Right lobe of liver (tissue), 6 donors: ENCODE data around the gene TPO. TPM values are rescaled to one million over a fixed set of nuclear protein-coding genes. Genes with fewer than 3 reads are reported as not detected.

Source experiments
- ATAC-seq, 4 donors: fragments of 200-7000 bp; cut with Tn5 transposase; one replicate each; pipeline ENCODE4 v1.9.1; 2020; ENCODE audit warnings: mild to moderate bottlenecking in 4 of 4, moderate library complexity in 4 of 4
- DNase-seq, 3 donors: peaks; one replicate each; pipeline ENCODE4 v3.0.0-alpha.2; 2020
- H3K27ac ChIP-seq, 3 donors: fragments of 200-600 bp; one replicate each; pipeline ENCODE4 v1.8.0; 2022
- H3K27me3 ChIP-seq, 2 donors: fragments of 200-600 bp; one replicate each; pipeline ENCODE4 v1.8.0; 2022
- H3K36me3 ChIP-seq, 4 donors: fragments of 200-600 bp; sonication (generic) in 1 of 4; one replicate each; pipeline versions ENCODE4 v1.5.1 to v1.8.0; 2017 to 2022; ENCODE audit warnings: control low read depth in 1 of 4
- H3K4me1 ChIP-seq, 4 donors: fragments of 200-600 bp; sonication (generic) in 1 of 4; one replicate each; pipeline versions ENCODE4 v1.5.1 to v1.8.0; 2017 to 2022; ENCODE audit warnings: control low read depth in 1 of 4
- H3K4me3 ChIP-seq, 3 donors: fragments of 200-600 bp; one replicate each; pipeline ENCODE4 v1.8.0; 2022
- H3K9me3 ChIP-seq, 4 donors: fragments of 200-600 bp; sonication (generic) in 1 of 4; one replicate each; pipeline versions ENCODE4 v1.5.1 to v1.8.0; 2017 to 2022; ENCODE audit warnings: control low read depth in 1 of 4
- CTCF ChIP-seq, 4 donors: fragments of 200-600 bp in 3 of 4; fragments of 450-650 bp in 1 of 4; IDR thresholded peaks; one replicate each; pipeline versions ENCODE4 v1.5.1 to v1.8.0; 2016 to 2022; ENCODE audit warnings: antibody characterized with exemption in 4 of 4, mild to moderate bottlenecking in 2 of 4
- POLR2A ChIP-seq: fragments of 450-650 bp; IDR thresholded peaks from one replicate; pipeline ENCODE4 v1.6.1; 2017; ENCODE audit warnings: antibody characterized with exemption, mild to moderate bottlenecking
- WGBS: methylation state at CpG from one replicate; pipeline ENCODE4 v1.1.6; 2018; ENCODE audit warnings: low coverage, low lambda C conversion rate; ENCODE audit not compliant: insufficient coverage; ENCODE audit errors: missing lambda C conversion rate; 5-methylcytosine and 5-hydroxymethylcytosine counted together
- intact Hi-C, 2 donors: fragments of 100-400 bp; cut with DNase I; formaldehyde crosslinking; loops; one replicate each; pipeline versions ENCODE4 v1.11.2 to v1.14.1; 2022
- total RNA-seq, 6 experiments: library from RNA; depleted of rRNA in 2 of 6; stranded (reverse); fragments of >200 nt in 2 of 6; fragmentation: NEBNext Ultra II Directional in 3 of 6; extraction: Animal tissue kit (Norgen Biotek cat#: 25700) in 3 of 6; gene quantifications; one replicate each; pipeline versions ENCODE4 v1.1.0 to v1.2.4, GENCODE V29; 2016 to 2023
- donor health status: DM: no; HTN: yes; CAD: no.
- donor health status: DM: no; HTN: no; CAD: no.
- donor health status: DM: no; HTN: no; CAD: no.
- donor health status: DM: no; HTN: yes; CAD: no.
- donor health status: DM: no; HTN: yes; CAD: no.

The TPO gene
- total RNA-seq, 6 experiments from 2014 or later: not detected

DNA sequence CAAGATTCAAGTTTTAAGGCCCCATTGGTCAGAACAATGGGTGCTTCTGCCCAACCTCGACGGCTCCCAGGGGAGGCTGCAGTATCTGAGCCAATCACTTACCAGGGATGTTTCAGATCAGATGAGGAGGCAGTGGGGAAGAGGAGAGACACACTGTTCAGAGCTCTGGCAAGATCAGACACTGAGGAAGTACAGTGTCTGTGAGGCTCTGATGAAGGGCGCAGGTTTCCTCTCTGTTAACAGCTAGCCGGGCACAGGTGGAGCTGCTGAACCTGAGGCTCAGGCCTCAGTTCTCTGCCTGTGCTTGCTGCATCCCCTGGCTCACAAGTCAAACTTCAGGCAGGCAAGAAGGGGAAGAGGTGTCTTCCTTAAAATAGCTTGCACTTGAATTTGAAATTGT lies 69.7 kb downstream of the TPO start:
- Histone ChIP-seq H3K4me3 (no peak overlapping the region), H3K27ac (no peak overlapping the region), H3K27me3 (no peaks in the 10 kb centered on the region), H3K4me1 (no peaks in the 10 kb centered on the region), H3K36me3 (no peaks in the 10 kb centered on the region), H3K9me3 (no peaks in the 10 kb centered on the region)
- TF ChIP-seq CTCF (IDR thresholded peaks at IDR 0.05): no peak
- no peak for TF ChIP-seq POLR2A
- intact Hi-C loops: no loop called here
- DNase-seq (no peak), ATAC-seq (no peak)
- WGBS: no CpG with 5 or more reads among the region's 4 CpGs

DNA sequence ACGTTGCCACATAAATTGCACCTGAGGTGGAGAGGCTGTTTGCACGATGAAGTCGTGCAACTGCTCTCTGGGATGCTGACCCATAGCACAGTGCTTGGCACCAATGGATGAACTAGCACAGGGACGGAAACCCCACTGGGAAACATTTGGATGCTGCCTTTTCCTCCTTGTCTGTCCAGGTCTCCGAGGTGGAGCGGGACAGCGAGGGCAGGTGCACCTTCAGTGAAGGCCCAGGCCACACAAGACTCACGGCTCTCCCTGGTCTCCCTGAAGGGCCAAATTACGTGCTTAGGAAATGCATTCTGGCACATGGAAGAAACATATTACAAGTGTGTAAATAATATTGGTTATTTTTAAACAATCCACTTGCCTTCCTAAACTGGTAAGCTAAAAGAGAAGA lies 70.3 kb downstream of the TPO start:
- intact Hi-C loops: no loop called here
- 46% methylated on average over 4 of the region's 9 CpGs for WGBS
- no peak for ATAC-seq

GRCh38 chr2:1484131-1484884 lies 71.0 kb downstream of the TPO start:
- ATAC-seq (no peak), DNase-seq (no peak)
- Histone ChIP-seq H3K36me3 (no peaks in the 10 kb centered on the region), H3K27me3 (no peaks in the 10 kb centered on the region), H3K27ac (no peak overlapping the region), H3K9me3 (no peaks in the 10 kb centered on the region), H3K4me1 (no peaks in the 10 kb centered on the region), H3K4me3 (no peak overlapping the region)
- TF ChIP-seq POLR2A (no peak), CTCF (IDR thresholded peaks at IDR 0.05) (no peak)
- intact Hi-C loops: no loop called here
- 77% methylated on average over 12 of the region's 22 CpGs for WGBS

More for the DNA sequence above, 70.3 kb downstream of the TPO start:
- Histone ChIP-seq H3K36me3 (no peaks in the 10 kb centered on the region), H3K27ac (no peak overlapping the region), H3K4me3 (no peak overlapping the region), H3K9me3 (no peaks in the 10 kb centered on the region), H3K4me1 (no peaks in the 10 kb centered on the region), H3K27me3 (no peaks in the 10 kb centered on the region)
- no peak for DNase-seq
- TF ChIP-seq CTCF (IDR thresholded peaks at IDR 0.05) (no peak), POLR2A (no peak)

- no peak for DNase-seq
- H3K27ac ChIP-seq: no peak overlapping the region
- H3K36me3 ChIP-seq: no peaks in the 10 kb centered on the region
- intact Hi-C loops: no loop called here
- H3K4me1 ChIP-seq: no peaks in the 10 kb centered on the region
- H3K9me3 ChIP-seq: no peaks in the 10 kb centered on the region
- no peak overlapping the region for H3K4me3 ChIP-seq
- no peaks in the 10 kb centered on the region for H3K27me3 ChIP-seq
- TF ChIP-seq CTCF (IDR thresholded peaks at IDR 0.05) (no peak), POLR2A (no peak)
- peak in 1 of 4 donors; percentile 23 for ATAC-seq
- WGBS: 78% methylated on average over 8 of the region's 11 CpGs
These were observed 73.4 kb downstream of the TPO start for GRCh38 chr2:1486670-1487069.
